Measurements from ENCODE around the gene CNTNAP2. TPM values are rescaled to one million over a fixed set of nuclear protein-coding genes. Genes with fewer than 3 reads are reported as not detected.
"Not testable (repeated sequence)": the region's sequence is repeated elsewhere in the genome, so short reads cannot be mapped to it uniquely, and the experiment has no call there.

The CNTNAP2 gene
- total RNA-seq, 2 experiments from 2014 or later, result 0.19 to 0.22 TPM

DNA sequence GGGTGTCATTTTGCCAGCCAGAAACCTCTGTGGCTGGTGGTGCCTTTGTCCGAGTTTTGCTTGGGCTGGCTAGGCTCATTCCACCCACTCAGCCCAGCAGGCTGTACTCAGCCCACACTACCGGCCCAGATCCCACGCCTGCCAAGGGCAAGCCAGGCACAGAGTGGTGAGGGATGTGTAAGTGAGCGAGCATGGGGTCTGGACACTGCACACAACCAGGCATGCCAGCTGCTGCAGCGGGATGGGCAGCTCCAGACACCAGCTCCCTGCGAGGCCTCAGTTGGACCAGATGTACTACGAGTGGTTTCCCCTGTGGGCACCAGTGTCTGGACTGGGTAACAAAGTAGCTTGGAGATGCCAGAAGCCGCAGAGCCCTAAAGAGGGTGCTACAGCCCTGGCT lies 2339.8 kb downstream of the CNTNAP2 start:
- no peak overlapping the region for H3K4me3 Mint-ChIP-seq
- no peaks in the 10 kb centered on the region for H3K36me3 Mint-ChIP-seq
- no peak overlapping the region for H3K27ac Mint-ChIP-seq
- H3K4me1 Mint-ChIP-seq, result no peaks in the 10 kb centered on the region
- no peaks in the 10 kb centered on the region for H3K9me3 Mint-ChIP-seq
- peaks cover 9% of the 10 kb centered on the region for H3K27me3 Mint-ChIP-seq
- DNase-seq, result no peak

DNA sequence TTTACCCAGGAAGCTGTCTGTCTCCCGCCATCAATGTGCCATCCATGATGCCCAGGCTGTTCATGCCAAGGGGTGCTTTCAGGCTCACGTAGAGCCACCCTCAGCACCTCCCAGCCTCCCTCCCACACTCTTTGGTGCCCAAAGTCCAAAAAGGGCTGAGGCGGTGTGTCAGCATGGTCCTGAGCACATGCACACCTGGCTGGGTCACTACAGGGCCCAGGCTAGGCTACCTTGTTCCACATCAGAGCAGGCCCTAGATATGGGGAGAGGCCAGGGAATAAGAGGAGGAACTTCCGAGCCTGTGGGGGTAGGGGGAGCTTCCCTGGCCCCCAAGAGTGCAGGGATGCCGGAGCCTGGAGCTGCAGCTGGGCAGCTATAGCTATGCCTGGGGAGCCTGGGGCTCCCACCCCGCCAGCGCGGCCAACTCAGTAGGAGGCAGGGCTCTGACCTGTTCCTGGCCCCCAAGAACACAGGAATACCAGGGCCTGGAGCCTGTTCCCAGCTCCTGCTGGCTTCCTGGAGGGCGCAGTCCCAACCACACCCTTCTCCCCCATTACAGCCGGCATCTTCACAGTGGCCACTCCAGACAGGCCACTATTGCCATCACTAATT lies 2340.8 kb downstream of the CNTNAP2 start:
- Mint-ChIP-seq H3K4me3 (no peak overlapping the region), H3K9me3 (no peaks in the 10 kb centered on the region), H3K4me1 (no peaks in the 10 kb centered on the region), H3K27me3 (peaks cover 5% of the 10 kb centered on the region), H3K36me3 (no peaks in the 10 kb centered on the region), H3K27ac (no peak overlapping the region)
- DNase-seq, result no peak

DNA sequence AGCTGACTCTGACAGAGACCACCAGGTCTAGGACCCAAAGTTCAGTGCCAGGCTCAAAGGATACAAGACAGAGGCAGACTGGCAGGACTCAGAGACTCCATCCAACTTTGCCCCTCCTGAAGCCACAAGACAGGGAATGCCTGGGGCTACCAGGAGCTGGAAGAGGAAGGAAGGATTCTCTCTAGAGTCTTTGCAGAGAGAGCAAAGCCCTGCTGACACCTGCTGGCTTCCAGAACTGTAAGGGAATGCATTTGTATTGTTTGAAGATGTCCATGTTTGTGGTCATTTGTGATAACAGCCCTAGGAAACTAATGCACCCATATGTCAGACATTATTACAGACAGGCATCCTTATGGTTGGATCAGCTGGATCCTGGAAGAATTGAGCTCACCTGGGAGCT lies 2341.7 kb downstream of the CNTNAP2 start:
- no peak for DNase-seq
- H3K9me3 Mint-ChIP-seq, result peaks cover 5% of the 10 kb centered on the region
- H3K36me3 Mint-ChIP-seq, result no peaks in the 10 kb centered on the region
- no peaks in the 10 kb centered on the region for H3K4me1 Mint-ChIP-seq
- H3K4me3 Mint-ChIP-seq, result no peak overlapping the region
- H3K27ac Mint-ChIP-seq, result no peak overlapping the region
- H3K27me3 Mint-ChIP-seq, result peaks cover 4% of the 10 kb centered on the region

DNA sequence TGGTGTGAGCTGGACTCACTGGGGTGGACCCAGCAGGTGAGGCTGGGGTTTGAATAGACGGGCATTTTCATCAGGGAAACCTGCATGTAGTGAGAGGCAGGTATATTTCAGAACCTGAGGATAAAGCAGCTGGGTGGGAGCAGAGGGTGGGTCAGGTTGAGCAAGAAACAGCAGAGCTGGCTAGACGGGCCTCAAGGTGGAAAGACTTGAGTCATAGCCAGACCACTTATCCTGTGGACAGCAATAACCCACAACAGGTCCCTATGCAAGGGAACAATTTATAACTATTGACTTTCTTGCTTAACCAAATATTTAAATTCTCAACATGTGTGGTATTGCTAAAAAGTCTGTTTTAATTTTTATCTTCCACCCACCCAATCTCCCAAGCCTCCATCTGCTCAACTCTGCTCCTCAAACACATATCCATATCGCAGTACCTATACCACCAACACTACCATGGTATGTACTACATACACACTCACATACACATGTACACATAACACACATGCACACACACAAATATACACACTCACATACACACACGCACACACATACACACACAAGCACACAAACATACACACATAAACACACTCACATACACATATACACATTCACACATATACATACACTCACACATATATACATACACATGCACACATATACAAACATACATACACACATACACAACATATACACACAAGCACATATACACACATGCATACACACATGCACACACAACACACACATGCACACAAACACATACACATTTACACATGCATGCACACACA lies 2345.0 kb downstream of the CNTNAP2 start:
- no peak for DNase-seq
- no peaks in the 10 kb centered on the region for H3K36me3 Mint-ChIP-seq
- H3K4me1 Mint-ChIP-seq, result no peaks in the 10 kb centered on the region

DNA sequence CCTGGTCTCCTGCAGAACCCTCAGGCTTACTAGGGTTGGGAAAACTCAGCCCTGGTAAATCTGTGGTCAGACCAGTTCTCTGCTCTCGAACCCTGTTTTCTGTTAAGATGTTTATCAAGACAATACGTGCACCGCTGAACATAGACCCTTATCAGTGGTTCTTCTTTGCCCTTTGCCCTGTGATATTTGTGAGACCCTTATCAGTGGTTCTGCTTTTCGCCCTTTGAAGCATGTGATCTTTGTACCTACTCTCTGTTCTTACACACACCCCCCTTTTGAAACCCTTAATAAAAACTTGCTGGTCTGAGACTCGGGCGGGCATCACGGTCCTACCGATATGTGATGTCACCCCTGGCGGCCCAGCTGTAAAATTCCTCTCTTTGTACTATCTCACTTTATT lies 2346.2 kb downstream of the CNTNAP2 start:
- not testable (repeated sequence) for H3K4me1 Mint-ChIP-seq, H3K9me3 Mint-ChIP-seq, H3K4me3 Mint-ChIP-seq, H3K27ac Mint-ChIP-seq, H3K36me3 Mint-ChIP-seq, DNase-seq, H3K27me3 Mint-ChIP-seq

More for the DNA sequence above, 2345.0 kb downstream of the CNTNAP2 start:
- Mint-ChIP-seq H3K27me3 (no peaks in the 10 kb centered on the region), H3K27ac (no peak overlapping the region), H3K4me3 (no peak overlapping the region), H3K9me3 (peaks cover 7% of the 10 kb centered on the region)

DNA sequence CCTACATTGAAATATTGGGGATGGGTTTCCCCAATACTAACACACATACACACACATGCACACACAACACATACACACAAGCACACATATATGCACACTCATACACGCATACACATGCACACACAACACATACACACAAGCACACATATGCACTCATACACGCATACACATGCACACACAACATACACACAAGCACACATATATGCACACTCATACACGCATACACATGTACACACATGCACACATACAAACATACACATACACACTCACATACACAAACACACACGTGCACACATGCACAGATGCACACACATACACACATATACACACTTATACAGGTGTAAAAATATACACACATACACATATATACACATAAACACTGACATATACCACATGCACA lies 2346.6 kb downstream of the CNTNAP2 start:
- no peaks in the 10 kb centered on the region for H3K4me1 Mint-ChIP-seq
- DNase-seq, result no peak

DNA sequence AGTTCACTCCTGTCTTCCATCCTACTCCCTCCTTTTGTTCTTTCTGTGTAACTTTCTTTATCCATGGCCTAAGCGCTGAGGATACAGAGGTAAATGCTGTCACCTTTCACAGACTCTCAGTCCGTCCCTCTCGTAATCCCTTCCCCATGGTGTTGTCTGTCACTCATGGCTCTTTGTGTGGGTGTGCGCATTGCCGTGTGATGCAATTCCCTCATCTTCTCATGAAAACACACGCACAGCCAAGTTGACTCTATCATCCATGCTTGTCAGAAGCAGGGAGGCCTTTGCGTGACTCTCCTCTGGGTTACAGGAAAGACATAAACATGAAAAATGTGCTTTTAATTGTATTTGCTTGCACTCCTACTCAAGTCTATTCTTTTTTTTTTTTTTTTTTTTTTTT lies 2348.3 kb downstream of the CNTNAP2 start:
- Mint-ChIP-seq H3K4me3 (no peak overlapping the region), H3K27ac (no peak overlapping the region), H3K9me3 (peaks cover 7% of the 10 kb centered on the region), H3K36me3 (no peaks in the 10 kb centered on the region), H3K4me1 (no peaks in the 10 kb centered on the region), H3K27me3 (no peaks in the 10 kb centered on the region)
- DNase-seq, result no peak

More for the DNA sequence above, 2346.6 kb downstream of the CNTNAP2 start:
- H3K9me3 Mint-ChIP-seq, result peaks cover 7% of the 10 kb centered on the region
- H3K27ac Mint-ChIP-seq, result no peak overlapping the region
- H3K4me3 Mint-ChIP-seq, result no peak overlapping the region
- no peaks in the 10 kb centered on the region for H3K36me3 Mint-ChIP-seq
- H3K27me3 Mint-ChIP-seq, result no peaks in the 10 kb centered on the region

DNA sequence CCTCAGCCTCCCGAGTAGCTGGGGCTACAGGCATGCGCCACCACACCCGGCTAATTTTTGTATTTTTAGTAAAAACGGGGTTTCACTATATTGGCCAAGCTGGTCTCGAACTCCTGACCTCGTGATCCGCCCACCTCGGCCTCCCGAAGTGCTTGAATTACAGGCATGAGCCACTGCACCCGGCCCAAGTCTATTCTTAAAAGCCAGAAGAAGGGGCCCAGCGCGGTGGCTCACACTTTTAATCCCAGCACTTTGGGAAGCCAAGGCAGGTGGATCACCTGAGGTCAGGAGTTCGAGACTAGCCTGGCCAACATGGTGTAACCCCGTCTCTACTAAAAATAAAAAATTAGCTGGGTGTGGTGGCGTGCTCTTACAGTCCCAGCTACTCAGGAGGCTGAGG lies 2348.8 kb downstream of the CNTNAP2 start:
- H3K36me3 Mint-ChIP-seq, H3K9me3 Mint-ChIP-seq, H3K27ac Mint-ChIP-seq, DNase-seq, H3K4me3 Mint-ChIP-seq, H3K4me1 Mint-ChIP-seq, H3K27me3 Mint-ChIP-seq: not testable (repeated sequence)

DNA sequence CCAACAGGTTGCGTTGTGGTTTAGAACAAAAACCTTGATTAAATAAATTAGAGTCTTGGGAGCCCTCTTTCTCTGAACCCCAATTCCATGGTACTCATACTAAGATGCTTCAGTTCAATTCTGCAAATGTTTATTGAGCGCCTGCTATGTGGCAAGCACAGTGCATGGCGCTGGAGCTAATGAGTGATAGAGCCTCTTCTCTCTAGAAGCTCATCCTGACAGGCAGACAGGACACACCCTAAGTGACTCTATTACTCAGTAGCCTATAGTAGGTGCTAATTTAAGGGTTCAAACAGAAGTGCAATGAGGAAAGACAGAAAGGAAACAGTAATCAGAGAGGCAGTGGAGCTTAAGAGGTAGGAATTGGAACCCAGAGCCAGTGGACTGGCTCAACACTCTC lies 2349.5 kb downstream of the CNTNAP2 start:
- peaks cover under 1% of the 10 kb centered on the region for H3K27me3 Mint-ChIP-seq
- no peak for DNase-seq
- no peaks in the 10 kb centered on the region for H3K4me1 Mint-ChIP-seq
- no peak overlapping the region for H3K27ac Mint-ChIP-seq
- H3K4me3 Mint-ChIP-seq, result no peak overlapping the region
- H3K9me3 Mint-ChIP-seq, result peaks cover 7% of the 10 kb centered on the region
- no peaks in the 10 kb centered on the region for H3K36me3 Mint-ChIP-seq

DNA sequence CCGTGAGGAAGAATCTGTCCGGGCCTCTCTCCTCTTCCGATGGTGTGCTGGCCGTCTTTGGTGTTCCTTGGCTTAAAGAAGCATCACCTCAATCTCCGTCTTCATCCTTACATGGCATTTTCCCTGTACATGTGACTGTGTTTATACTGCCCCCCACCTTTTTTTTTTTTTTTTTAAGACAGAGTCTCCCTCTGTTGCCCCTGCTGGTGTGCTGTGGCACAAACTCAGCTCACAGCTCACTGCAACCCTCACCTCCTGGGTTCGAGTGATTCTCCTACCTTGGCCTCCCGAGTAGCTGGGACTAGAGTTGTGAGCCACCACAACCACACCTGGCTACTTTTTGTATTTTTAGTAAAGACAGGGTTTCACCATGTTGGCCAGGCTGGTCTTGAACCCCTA lies 2352.1 kb downstream of the CNTNAP2 start:
- H3K9me3 Mint-ChIP-seq, result no peaks in the 10 kb centered on the region
- H3K4me3 Mint-ChIP-seq, result no peak overlapping the region
- H3K27me3 Mint-ChIP-seq, result peaks cover 9% of the 10 kb centered on the region
- no peaks in the 10 kb centered on the region for H3K36me3 Mint-ChIP-seq
- H3K4me1 Mint-ChIP-seq, result no peaks in the 10 kb centered on the region
- no peak for DNase-seq
- H3K27ac Mint-ChIP-seq, result no peak overlapping the region

All from activated naive CD8-positive, alpha-beta T cell treated with anti-CD3 and anti-CD28 coated beads for 36 hours (primary cell).